HG02678 (cell line): ENCODE data around the gene CHKB.

Experiments
- ATAC-seq: cut with Tn5 transposase; IDR thresholded peaks from one replicate; pipeline ENCODE4 v1.9.1; 2021; ENCODE audit warnings: mild to moderate bottlenecking, moderate library complexity; ENCODE audit not compliant: unreplicated experiment

CHKB gene

DNA sequence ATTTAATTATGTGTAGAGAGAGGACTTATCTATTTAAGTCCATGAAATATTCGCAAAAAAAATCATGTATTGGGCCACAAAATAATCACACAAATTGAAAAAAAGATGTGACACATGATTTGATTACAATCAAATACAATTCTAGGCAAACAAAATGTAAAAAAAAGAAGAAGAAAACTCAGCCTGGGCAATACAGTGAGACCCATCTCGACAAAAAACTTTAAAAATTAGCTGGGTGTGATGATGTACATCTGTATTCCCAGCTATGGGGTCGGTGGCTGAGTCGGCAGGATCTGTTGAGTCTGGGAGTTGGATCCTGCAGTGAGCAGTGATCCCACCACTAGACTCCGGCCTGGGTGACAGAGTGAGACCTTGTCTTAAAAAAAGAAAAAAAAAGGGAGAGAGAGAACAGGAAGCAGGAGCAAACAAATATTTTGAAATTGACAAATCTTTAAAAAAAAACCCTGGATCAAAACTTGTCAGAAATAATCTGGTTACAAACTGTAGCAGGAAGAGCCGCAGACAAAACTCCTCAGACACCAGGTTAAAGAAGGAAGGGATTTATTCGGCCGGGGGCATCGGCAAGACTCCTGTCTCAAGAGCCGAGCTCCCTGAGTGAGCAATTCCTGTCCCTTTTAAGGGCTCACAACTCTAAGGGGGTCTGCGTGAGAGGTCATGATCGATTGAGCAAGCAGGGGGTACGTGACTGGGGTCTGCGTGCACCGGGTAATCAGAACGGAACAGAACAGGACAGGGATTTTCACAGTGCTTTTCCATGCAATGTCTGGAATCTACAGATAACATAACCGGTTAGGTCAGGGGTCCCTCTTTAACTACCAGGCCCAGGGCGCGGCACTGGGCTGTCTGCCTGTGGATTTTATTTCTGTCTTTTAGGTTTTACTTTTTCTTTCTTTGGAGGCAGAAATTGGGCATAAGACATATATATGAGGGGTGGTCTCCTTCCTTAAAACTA, 49.5 kb downstream of the CHKB start:
- ATAC-seq = no peak

DNA sequence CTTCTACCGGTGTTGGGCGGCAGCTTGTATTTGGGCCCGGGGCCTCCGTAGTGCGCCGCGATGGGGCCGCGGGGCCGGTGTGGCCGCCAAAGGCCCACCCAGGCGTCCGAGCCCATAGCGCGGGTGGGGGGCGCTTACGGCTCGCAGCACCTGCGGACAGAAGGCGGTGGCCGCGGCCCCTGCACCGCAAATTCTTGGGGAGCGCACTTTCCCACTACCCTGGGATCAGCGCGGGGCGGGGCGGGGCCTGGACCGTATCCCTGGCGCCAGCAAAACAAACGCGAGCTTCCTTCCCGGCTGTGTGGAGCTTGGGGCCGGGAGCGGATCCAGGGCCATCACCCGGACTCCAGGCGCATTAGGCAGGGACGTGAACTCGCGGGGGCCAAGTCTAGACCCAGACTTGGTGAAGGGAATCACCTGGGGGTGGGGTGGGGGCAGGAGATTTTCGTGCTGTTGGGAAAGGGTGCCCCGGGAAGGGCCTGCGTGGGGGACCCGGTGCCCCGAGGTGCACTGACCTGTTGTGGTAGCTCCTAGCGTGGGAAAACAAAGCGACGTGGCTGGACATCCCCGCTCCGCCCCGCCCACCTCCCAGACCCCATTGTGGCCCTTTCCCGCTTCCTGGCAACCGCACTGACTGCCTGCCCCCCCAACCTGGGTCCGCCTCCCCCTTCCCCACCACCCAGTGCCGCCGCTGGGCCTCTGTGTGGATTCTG, 50.5 kb downstream of the CHKB start:
- ATAC-seq = no peak

DNA sequence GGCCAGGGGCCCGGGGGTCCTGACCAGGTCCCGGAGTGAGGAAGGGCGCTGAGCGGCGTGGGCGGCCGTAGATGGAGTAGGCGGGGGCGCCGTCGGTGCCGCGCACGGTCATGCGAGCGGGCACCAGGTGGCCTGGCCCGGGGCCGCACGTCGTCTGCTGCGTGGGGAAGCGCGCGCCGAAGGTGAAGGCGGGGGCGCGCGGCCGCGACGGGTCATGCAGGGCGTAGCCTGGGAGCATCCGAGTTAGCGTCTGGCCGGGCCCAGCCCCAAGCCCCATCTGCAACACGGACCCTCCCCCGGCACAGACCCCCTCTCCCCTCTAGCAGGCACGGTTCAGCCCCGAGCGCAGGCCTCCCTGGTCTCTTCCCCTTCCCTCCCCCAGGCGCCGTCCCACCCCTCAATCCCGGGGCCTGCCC, 51.1 kb downstream of the CHKB start:
- ATAC-seq = peak; percentile 31

DNA sequence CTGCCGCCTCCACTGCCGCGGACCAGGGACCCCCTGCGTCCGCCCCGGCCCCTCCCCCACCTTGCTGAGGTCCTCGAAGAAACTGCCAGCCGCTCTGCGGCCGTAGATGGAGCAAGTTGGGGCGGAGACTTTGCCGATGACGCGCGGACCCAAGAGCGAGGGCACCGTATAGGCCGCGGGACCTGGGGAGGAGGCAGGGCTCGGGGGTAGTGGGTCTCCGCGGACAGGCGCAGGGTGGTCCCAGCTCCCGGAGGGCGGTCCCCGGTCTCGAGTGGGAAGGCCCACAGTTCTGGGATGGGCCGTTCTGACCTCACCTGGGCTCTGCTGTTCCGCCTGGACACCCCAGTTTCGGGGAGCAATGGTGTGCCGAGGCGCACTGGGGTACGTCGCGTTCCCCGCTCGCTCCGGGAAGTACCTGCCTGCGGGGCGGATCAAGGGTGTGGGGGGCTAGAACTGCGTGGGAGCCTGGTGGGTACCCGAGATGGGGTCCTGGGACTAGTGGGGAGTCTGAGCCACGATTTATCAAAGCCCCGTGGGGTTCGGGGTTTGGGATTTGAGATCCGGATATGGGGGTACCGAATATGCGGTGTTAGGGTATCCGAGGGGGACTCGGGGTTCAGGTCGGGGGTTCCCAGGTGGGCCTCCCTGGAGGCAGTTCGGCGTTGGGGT, 51.6 kb downstream of the CHKB start:
- ATAC-seq = no peak

DNA sequence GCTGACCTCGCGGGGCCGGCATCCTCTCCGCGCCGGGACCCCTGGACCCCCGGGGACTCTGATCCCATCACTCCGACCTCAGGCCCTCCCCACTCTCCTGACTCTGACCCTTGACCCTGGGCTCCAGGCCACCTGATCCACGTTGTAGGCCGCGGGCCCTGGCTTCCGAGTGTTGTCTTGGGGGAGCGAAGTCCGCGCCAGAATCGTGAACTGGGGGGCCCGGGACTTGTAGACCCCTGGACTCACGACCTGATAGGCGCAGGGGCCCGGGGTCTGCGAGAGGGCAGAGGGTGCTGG, 52.1 kb downstream of the CHKB start:
- no peak for ATAC-seq

DNA sequence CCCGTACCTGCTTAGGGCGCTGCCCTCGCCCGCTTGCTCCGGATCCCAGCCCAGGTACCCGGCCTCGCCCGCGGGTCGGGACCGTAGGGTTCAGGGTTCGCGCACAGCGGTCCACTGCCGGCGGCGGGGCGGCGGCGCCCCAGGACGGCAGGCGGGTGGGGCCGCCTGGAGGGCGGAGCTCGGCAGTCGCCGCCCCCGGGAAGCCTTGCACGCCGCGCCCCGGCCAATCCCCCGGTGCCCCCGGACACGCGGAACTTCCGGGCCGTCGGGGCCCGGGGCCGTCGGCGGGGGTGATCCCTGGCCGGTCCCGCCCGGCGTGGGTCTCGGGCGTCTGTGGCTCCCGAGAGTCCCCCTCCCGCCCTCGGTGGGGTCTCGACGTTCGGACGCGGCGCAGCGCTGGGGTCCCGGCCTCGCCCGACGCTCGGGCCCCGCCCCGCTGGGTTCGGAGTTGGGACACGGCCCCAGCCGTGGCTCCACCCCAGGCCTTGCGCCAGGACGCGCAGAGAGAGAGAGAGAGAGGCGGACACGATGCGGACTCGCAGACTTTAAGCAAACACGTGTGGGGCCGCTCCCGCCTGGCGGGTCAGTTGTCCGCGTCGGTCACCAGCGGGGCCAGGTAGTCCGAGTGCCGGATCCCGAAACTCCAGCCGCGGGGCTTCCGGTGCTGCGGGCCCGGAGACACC, 52.6 kb downstream of the CHKB start, which contains the start of gene TYMP:
TSS of gene TYMP (minus strand) at position 116 of the 683 bp plus-strand sequence. CDS start 303 bp downstream, outside the sequence.
- ATAC-seq = peak; percentile 22

DNA sequence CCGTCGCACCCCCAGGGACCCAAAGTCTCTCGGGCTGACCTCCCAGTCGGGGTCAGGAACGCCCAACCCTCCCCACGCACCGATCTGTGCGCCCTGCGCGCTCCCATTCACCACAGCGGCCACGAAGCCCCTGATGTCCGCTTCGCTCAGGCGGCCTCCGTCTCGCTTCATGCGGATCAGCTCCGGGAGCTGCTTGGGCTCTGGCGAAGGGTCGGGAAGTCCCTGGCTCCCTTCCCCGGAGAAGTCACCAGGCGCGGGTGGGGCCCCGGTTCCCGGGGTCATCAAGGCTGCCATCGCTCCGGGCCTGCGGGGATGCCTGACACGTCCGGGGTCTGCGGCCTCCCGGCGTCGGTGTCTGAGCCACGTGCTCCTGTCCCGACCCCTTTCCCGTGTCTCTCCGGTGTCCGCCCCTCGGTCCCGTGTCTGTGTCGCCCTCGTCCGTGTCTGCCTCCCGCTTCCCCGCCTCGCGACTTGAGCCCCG, 53.2 kb downstream of the CHKB start:
- no peak for ATAC-seq
